Esophagus muscularis mucosa (tissue), 4 donors: Measurements from ENCODE around the gene BORCS5. TPM values are rescaled to one million over a fixed set of nuclear protein-coding genes. Genes with fewer than 3 reads are reported as not detected.
A peak's percentile ranks its signal among the peaks of the same experiment; 100 is the strongest.

ENCODE experiments used
- DNase-seq: peaks from one replicate; pipeline ENCODE4 v3.0.0-alpha.2; 2017; ENCODE audit errors: extremely low spot score
- H3K27ac ChIP-seq, 4 donors: fragments of 200-600 bp; sonication (generic); replicated peaks in 1 of 4; 1 replicate in 3 of 4; 2 replicates in 1 of 4; pipeline ENCODE4 v1.5.1; 2016 to 2019; ENCODE audit warnings: mild to moderate bottlenecking in 1 of 4
- H3K27me3 ChIP-seq, 4 donors: fragments of 200-600 bp; sonication (generic); one replicate each; pipeline versions ENCODE4 v1.5.1 to v1.6.0; 2016 to 2019
- H3K36me3 ChIP-seq, 4 donors: fragments of 200-600 bp; sonication (generic); one replicate each; pipeline ENCODE4 v1.5.1; 2016 to 2019
- H3K4me1 ChIP-seq, 4 donors: fragments of 200-600 bp; sonication (generic); one replicate each; pipeline ENCODE4 v1.5.1; 2016 to 2019
- H3K4me3 ChIP-seq, 4 donors: fragments of 200-600 bp; sonication (generic); 1 replicate in 2 of 4; 2 replicates in 2 of 4; pipeline ENCODE4 v1.5.1; 2016 to 2019; ENCODE audit warnings: mild to moderate bottlenecking in 4 of 4, moderate library complexity in 1 of 4
- H3K9me3 ChIP-seq, 4 donors: fragments of 200-600 bp; sonication (generic); 1 replicate in 3 of 4; 2 replicates in 1 of 4; pipeline ENCODE4 v1.5.1; 2016 to 2019
- EP300 ChIP-seq: sonication (generic); formaldehyde crosslinking; IDR thresholded peaks from one replicate; pipeline ENCODE4 v1.6.1; 2017; ENCODE audit warnings: antibody characterized with exemption
- POLR2A ChIP-seq: fragments of 450-650 bp; IDR thresholded peaks from one replicate; pipeline ENCODE4 v1.6.1; 2017; ENCODE audit warnings: antibody characterized with exemption, moderate library complexity, mild to moderate bottlenecking, low read depth
- POLR2AphosphoS5 ChIP-seq, 2 donors: sonication (generic); formaldehyde crosslinking; IDR thresholded peaks; one replicate each; pipeline ENCODE4 v1.6.1; 2017; ENCODE audit warnings: antibody characterized with exemption in 2 of 2
- WGBS: methylation state at CpG from one replicate; pipeline ENCODE4 v1.1.5; 2018; 5-methylcytosine and 5-hydroxymethylcytosine counted together
- intact Hi-C: fragments of 100-400 bp; cut with DNase I; formaldehyde crosslinking; loops from one replicate; pipeline ENCODE4 v1.15.1; 2023
- total RNA-seq, 4 donors: library from RNA; depleted of rRNA; stranded (reverse); fragments of >200 nt; gene quantifications; one replicate each; pipeline versions ENCODE4 v1.1.0 to v1.2.1, GENCODE V29; 2016
- TF ChIP-seq, protein P1 (sequence below), 3 experiments: fragments of 200-600 bp in 2 of 3; fragments of 450-650 bp in 1 of 3; sonication (generic) in 2 of 3; IDR thresholded peaks; one replicate each; pipeline ENCODE4 v1.5.1; 2017 to 2019; ENCODE audit warnings: antibody characterized with exemption in 3 of 3, mild to moderate bottlenecking in 2 of 3, moderate library complexity in 1 of 3

Gene BORCS5
- total RNA-seq, 4 donors from 2014 or later: 16.5 to 25.0 (median 19.0) TPM

DNA sequence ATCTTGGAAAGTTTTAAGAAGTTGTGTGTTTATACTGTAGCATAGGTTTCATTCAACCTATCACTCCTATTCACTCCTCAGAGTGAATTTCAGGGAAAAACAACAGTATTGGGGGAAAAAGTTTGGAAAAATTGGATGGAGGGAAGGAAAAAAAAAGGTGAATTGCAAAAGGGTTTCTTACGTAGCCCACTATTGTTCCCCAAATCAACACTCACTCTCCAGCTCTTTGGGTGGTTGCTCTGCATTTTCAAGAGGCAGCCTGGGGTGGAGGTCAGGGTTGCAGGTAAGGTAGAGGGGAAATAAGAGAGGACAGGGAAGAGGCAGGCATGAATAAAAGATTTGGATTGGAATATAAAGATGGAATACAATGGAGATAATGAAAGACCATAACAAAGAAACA lies 42.3 kb downstream of the BORCS5 start:
- Histone ChIP-seq H3K27me3 (no peaks in the 10 kb centered on the region), H3K36me3 (no peaks in the 10 kb centered on the region), H3K9me3 (no peaks in the 10 kb centered on the region), H3K27ac (peak overlapping the region; percentile 42 to 66 (median 49)), H3K4me3 (no peak overlapping the region), H3K4me1 (peaks cover 4 to 42% (median 34%) of the 10 kb centered on the region in 4 donors)
- no peak for DNase-seq
- 86% methylated on average over 1 of the region's 1 CpG for WGBS
- intact Hi-C loops: no loop called here
- TF ChIP-seq POLR2A: no peak
- no peak for TF ChIP-seq POLR2AphosphoS5 (IDR thresholded peaks at IDR 0.05)
- TF ChIP-seq, protein P1, sequence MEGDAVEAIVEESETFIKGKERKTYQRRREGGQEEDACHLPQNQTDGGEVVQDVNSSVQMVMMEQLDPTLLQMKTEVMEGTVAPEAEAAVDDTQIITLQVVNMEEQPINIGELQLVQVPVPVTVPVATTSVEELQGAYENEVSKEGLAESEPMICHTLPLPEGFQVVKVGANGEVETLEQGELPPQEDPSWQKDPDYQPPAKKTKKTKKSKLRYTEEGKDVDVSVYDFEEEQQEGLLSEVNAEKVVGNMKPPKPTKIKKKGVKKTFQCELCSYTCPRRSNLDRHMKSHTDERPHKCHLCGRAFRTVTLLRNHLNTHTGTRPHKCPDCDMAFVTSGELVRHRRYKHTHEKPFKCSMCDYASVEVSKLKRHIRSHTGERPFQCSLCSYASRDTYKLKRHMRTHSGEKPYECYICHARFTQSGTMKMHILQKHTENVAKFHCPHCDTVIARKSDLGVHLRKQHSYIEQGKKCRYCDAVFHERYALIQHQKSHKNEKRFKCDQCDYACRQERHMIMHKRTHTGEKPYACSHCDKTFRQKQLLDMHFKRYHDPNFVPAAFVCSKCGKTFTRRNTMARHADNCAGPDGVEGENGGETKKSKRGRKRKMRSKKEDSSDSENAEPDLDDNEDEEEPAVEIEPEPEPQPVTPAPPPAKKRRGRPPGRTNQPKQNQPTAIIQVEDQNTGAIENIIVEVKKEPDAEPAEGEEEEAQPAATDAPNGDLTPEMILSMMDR (IDR thresholded peaks at IDR 0.05): no peak
- no peak for TF ChIP-seq EP300

DNA sequence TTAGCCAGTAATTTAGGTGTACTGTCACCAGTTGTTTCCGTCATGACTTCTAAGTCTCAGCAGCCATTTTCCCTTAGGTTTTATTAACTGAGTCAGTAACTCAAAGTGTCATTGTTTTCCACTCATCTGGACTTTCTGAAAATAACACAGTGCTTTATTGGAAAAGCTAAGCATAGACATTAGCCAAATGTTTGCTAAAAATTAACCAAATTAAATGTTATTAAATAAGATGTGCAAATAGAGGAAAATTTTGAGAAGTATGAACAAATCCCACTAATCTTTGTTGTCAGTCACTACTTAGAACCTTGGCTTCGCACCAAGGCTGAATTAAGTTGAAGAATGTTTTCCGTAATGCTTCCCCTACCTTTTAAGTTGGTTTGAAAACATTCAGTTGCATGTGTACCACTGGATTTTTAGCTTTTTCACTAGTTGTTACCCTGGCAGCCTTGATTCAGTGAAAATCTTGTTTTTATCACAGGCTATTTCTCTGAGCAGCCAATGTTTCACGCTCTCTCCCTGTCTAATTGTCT lies 43.0 kb downstream of the BORCS5 start:
- Histone ChIP-seq H3K27ac (peak overlapping the region; percentile 36 to 66 (median 49)), H3K4me1 (peaks cover 4 to 44% (median 34%) of the 10 kb centered on the region in 4 donors), H3K9me3 (no peaks in the 10 kb centered on the region), H3K36me3 (no peaks in the 10 kb centered on the region), H3K27me3 (no peaks in the 10 kb centered on the region), H3K4me3 (no peak overlapping the region)
- intact Hi-C loops: loop anchor here (5.0 kb wide), 1 partner anchor 162 kb away; the partner anchor contains the start of gene DUSP16
- 92% methylated on average over 4 of the region's 4 CpGs for WGBS
- no peak for DNase-seq
- TF ChIP-seq EP300: no peak
- TF ChIP-seq POLR2AphosphoS5 (IDR thresholded peaks at IDR 0.05): no peak
- TF ChIP-seq, protein P1 (IDR thresholded peaks at IDR 0.05): no peak
- no peak for TF ChIP-seq POLR2A

DNA sequence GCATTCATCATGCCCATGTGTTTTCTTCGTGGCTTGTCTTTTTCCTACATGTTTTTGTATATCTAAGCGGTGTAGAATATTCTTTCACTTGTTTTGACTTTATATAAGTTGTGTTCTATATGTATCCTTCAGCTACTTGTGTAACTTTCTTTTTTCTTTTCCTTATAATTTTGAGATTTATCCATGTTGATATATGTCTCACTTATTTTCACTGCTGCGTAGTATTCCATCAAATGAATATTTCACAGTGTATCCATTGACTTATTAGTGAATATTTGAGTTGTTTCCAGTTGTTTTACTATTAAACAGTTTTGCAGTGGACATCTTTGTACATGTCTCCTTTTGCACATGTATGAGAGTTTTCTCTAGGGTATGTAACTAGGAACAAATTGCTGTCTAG lies 43.9 kb downstream of the BORCS5 start:
- no peak for DNase-seq

DNA sequence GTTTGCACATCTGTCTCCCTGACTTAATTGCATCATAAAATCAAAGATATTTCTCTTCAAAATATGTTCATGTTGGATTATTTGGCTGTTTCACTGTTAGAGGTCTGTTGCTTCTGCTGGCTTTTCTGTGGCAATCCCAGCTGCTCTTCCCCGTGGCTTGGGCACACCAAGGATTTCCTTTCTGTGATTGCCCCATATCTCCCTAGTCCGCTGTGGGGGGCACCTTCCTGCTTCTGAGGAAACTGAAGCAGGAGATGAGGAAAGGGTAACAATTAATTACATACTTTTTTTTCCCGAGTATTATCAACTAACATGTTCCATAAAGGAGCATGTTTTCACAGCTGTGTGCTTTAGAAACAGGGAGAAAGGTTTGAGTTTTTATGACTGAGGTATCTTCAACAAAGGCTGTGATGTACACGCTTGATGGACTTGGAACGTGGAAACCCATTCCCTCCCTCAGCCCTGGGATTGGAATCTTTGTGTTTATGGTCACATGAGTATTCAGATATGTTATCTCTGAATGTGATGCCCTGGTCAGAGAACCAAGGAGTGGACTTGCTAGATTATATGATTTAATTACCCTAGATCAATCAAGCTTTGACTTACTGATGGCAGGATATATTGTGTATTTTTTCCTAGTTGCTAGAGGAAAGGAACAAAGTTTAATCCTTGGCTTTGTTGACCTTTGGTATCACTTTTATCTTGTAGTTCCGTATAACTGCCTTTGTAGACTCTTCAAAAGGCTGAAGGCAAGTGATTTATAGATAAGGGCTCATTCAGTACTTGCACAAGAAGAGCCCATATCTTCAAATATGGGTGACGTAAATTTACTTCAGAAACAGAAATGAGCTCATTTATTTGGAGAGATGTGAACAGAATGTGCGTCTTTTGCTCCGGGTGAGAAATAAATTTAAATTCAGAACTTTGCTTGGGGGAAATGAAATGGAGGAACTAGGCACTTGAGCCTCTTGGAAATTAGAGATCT lies 46.7 kb downstream of the BORCS5 start:
- 69% methylated on average over 9 of the region's 9 CpGs for WGBS
- Histone ChIP-seq H3K27me3 (no peaks in the 10 kb centered on the region), H3K27ac (peak overlapping the region in 3 of 4 donors; percentile 1 to 54 (median 40)), H3K4me1 (peaks cover 12 to 42% (median 28%) of the 10 kb centered on the region in 4 donors), H3K36me3 (no peaks in the 10 kb centered on the region), H3K4me3 (no peak overlapping the region), H3K9me3 (no peaks in the 10 kb centered on the region)
- no peak for DNase-seq
- TF ChIP-seq EP300 (no peak), POLR2A (no peak), POLR2AphosphoS5 (IDR thresholded peaks at IDR 0.05) (no peak)
- TF ChIP-seq, protein P1 (IDR thresholded peaks at IDR 0.05): no peak
- intact Hi-C loops: loop anchor here (5.0 kb wide), 1 partner anchor 159 kb away; the partner anchor contains the start of gene DUSP16

More for the DNA sequence above, 43.9 kb downstream of the BORCS5 start:
- Histone ChIP-seq H3K4me3 (no peak overlapping the region), H3K4me1 (peaks cover 8 to 53% (median 40%) of the 10 kb centered on the region in 4 donors), H3K27ac (no peak overlapping the region), H3K36me3 (no peaks in the 10 kb centered on the region), H3K9me3 (no peaks in the 10 kb centered on the region), H3K27me3 (no peaks in the 10 kb centered on the region)
- TF ChIP-seq, protein P1 (IDR thresholded peaks at IDR 0.05): no peak
- TF ChIP-seq POLR2AphosphoS5 (IDR thresholded peaks at IDR 0.05) (no peak), POLR2A (no peak), EP300 (no peak)
- intact Hi-C loops: loop anchor here (5.0 kb wide), 1 partner anchor 162 kb away; the partner anchor contains the start of gene DUSP16
- WGBS: 66% methylated on average over 3 of the region's 3 CpGs
